GM12878 (cell line): ENCODE data around the gene KLHL25. TPM values are rescaled to one million over a fixed set of nuclear protein-coding genes. Genes with fewer than 3 reads are reported as not detected.

Experiments used
- ATAC-seq: fragments of 200-7000 bp; cut with Tn5 transposase; 3 replicates; pipeline ENCODE4 v1.9.1; 2020; ENCODE audit warnings: mild to moderate bottlenecking, moderate library complexity
- BruUV-seq: library from RNA; stranded (reverse); fragments of 400-500 nt; replicated peaks from 2 replicates; lab custom pipeline; 2021; lab: Mats Ljungman, UMichigan
- CTCF ChIA-PET: fragments of 300-600 bp; sonication (Branson Sonifier 250); formaldehyde crosslinking; extraction: SDS; loops from one replicate; lab custom pipeline; 2021; ENCODE audit warnings: inconsistent platforms; lab: Yijun Ruan, JAX
- POLR2A ChIA-PET: fragments of 350-600 bp; formaldehyde crosslinking; extraction: SDS; loops from one replicate; lab custom pipeline; 2021; ENCODE audit warnings: inconsistent platforms; lab: Charles Lee
- RAD21 ChIA-PET: fragments of 300-600 bp; sonication (Branson Sonifier 250); formaldehyde crosslinking; loops from one replicate; lab custom pipeline; 2023; ENCODE audit warnings: antibody characterized with exemption; ENCODE audit not compliant: unreplicated experiment; lab: Charles Lee
- SMC1A ChIA-PET: fragments of 300-600 bp; sonication (Branson Sonifier 250); formaldehyde crosslinking; loops from one replicate; lab custom pipeline; 2023; ENCODE audit not compliant: unreplicated experiment, uncharacterized antibody; lab: Charles Lee
- DNase-seq: peaks from one replicate; pipeline ENCODE4 v3.0.0-alpha.2; 2011; ENCODE audit warnings: low read depth, low spot score
- FAIRE-seq: peaks from 3 replicates; lab custom pipeline; 2011; peaks lifted over from hg19 to GRCh38; lab: Jason Lieb, UNC
- H2AFZ ChIP-seq: 2 replicates; pipeline ENCODE4 v1.6.0; 2011; ENCODE audit warnings: low read depth, low read length, control low read depth; ENCODE audit not compliant: control insufficient read depth
- H3K27ac ChIP-seq: 2 replicates; pipeline ENCODE4 v1.5.1; 2011; ENCODE audit warnings: control low read depth; ENCODE audit not compliant: control insufficient read depth, insufficient read depth
- H3K27me3 ChIP-seq, 2 experiments: replicated peaks in 1 of 2; 2 replicates each; pipeline versions ENCODE4 v1.6.0 to v1.6.1; 2011; ENCODE audit warnings: low read length in 1 of 2; ENCODE audit not compliant: control insufficient read depth in 2 of 2, insufficient read depth in 2 of 2
- H3K36me3 ChIP-seq, 2 experiments: 2 replicates each; pipeline ENCODE4 v1.5.1; 2011; ENCODE audit warnings: low read length in 1 of 2; ENCODE audit not compliant: control insufficient read depth in 2 of 2, insufficient read depth in 2 of 2
- H3K4me1 ChIP-seq: 2 replicates; pipeline ENCODE4 v1.6.1; 2011; ENCODE audit warnings: mild to moderate bottlenecking, low read length, moderate library complexity, mixed read lengths; ENCODE audit not compliant: control insufficient read depth, insufficient read depth
- H3K4me2 ChIP-seq: 2 replicates; pipeline ENCODE4 v1.6.0; 2011; ENCODE audit warnings: control low read depth; ENCODE audit not compliant: control insufficient read depth, insufficient read depth
- H3K4me3 ChIP-seq: fragments of 200-600 bp; sonication (generic); 2 replicates; pipeline ENCODE4 v1.5.1; 2016
- H3K79me2 ChIP-seq: 2 replicates; pipeline ENCODE4 v1.6.0; 2011; ENCODE audit warnings: low read length; ENCODE audit not compliant: control insufficient read depth, insufficient read depth
- H3K9ac ChIP-seq: 2 replicates; pipeline ENCODE4 v1.8.0; 2011; ENCODE audit warnings: low read length, control low read depth, mixed read lengths; ENCODE audit not compliant: control insufficient read depth, insufficient read depth
- H3K9me3 ChIP-seq: replicated peaks from 3 replicates; pipeline ENCODE4 v1.5.1; 2011; ENCODE audit warnings: mild to moderate bottlenecking, low read length; ENCODE audit not compliant: control insufficient read depth, insufficient read depth
- H4K20me1 ChIP-seq: 2 replicates; pipeline ENCODE4 v1.6.0; 2011; ENCODE audit not compliant: control insufficient read depth, insufficient read depth
- CEBPZ ChIP-seq: fragments of 150-350 bp; IDR thresholded peaks from 2 replicates; pipeline ENCODE4 v1.6.1; 2016; ENCODE audit warnings: low read depth, low read length
- EP300 ChIP-seq, 2 experiments: fragments of 150-350 bp in 1 of 2; IDR thresholded peaks; 2 replicates each; pipeline ENCODE4 v1.6.1; 2011 to 2012; ENCODE audit warnings: low read depth in 2 of 2, low read length in 2 of 2, borderline replicate concordance in 1 of 2, improper control_type of control experiment in 1 of 2, inconsistent platforms in 1 of 2; ENCODE audit not compliant: control insufficient read depth in 1 of 2
- FOXK2 ChIP-seq: fragments of 450-650 bp; IDR thresholded peaks from 2 replicates; pipeline ENCODE4 v1.6.1; 2017; ENCODE audit warnings: mild to moderate bottlenecking, moderate library complexity
- KAT2A ChIP-seq: conservative IDR thresholded peaks from 2 replicates; pipeline ENCODE4 v1.6.1; 2011; ENCODE audit warnings: low read depth, low read length; ENCODE audit not compliant: control insufficient read depth
- MYB ChIP-seq: fragments of 150-350 bp; IDR thresholded peaks from 2 replicates; pipeline ENCODE4 v1.6.1; 2014; ENCODE audit warnings: mild to moderate bottlenecking, low read depth, low read length, borderline replicate concordance
- NFYA ChIP-seq: IDR thresholded peaks from 2 replicates; pipeline ENCODE4 v1.6.1; 2011; ENCODE audit warnings: low read depth, mild to moderate bottlenecking, low read length, improper control_type of control experiment, borderline replicate concordance
- NR2C2 ChIP-seq: IDR thresholded peaks from 2 replicates; pipeline ENCODE4 v1.6.1; 2011; ENCODE audit warnings: borderline replicate concordance, low read depth; ENCODE audit not compliant: control insufficient read depth, insufficient read length
- PBX3 ChIP-seq: IDR thresholded peaks from 2 replicates; pipeline ENCODE4 v1.6.1; 2011; ENCODE audit warnings: mild to moderate bottlenecking, low read depth, low read length, moderate library complexity; ENCODE audit not compliant: insufficient replicate concordance
- PML ChIP-seq: IDR thresholded peaks from 2 replicates; pipeline ENCODE4 v1.6.1; 2012; ENCODE audit warnings: low read length, inconsistent platforms
- SREBF2 ChIP-seq: IDR thresholded peaks from 2 replicates; pipeline ENCODE4 v1.6.1; 2012; ENCODE audit warnings: mild to moderate bottlenecking, low read length
- STAT1 ChIP-seq: fragments of 450-650 bp; conservative IDR thresholded peaks from 2 replicates; pipeline ENCODE4 v1.6.1; 2014; ENCODE audit warnings: antibody characterized with exemption, mild to moderate bottlenecking
- WGBS: methylation state at CpG from one replicate; pipeline ENCODE4 v1.1.6; 2016; ENCODE audit warnings: low lambda C conversion rate; ENCODE audit not compliant: insufficient replicate concordance, insufficient coverage; ENCODE audit errors: missing lambda C conversion rate; 5-methylcytosine and 5-hydroxymethylcytosine counted together
- in situ Hi-C: fragments of 300-500 bp; cut with MboI; formaldehyde crosslinking; loops from 9 replicates; pipeline ENCODE4 v1.14.3; 2018; ENCODE audit warnings: mixed read lengths
- intact Hi-C: fragments of 100-400 bp; cut with micrococcal nuclease; formaldehyde crosslinking; loops from one replicate; pipeline ENCODE4 v1.14.2; 2022; ENCODE audit not compliant: unreplicated experiment
- polyA plus RNA-seq, 11 experiments: library from polyadenylated mRNA; depleted of rRNA in 4 of 11; unstranded in 6 of 11; stranded (reverse) in 5 of 11; fragments of >200 nt; fragmentation: Nextera tagmentation in 4 of 11; fragmentation: Illumina TruSeq in 1 of 11; extraction: Ambion mirVana in 4 of 11; extraction: Trizol in 1 of 11; gene quantifications; 1 replicate in 1 of 11; 2 replicates in 10 of 11; pipeline versions ENCODE4 v1.2.1 to v1.2.3, GENCODE V29; 2011 to 2016; ENCODE audit warnings: inconsistent platforms in 2 of 11, missing spikeins in 2 of 11, low read depth in 1 of 11
- total RNA-seq, 4 experiments: library from RNA; depleted of rRNA in 3 of 4; stranded (reverse); fragments of >200 nt in 3 of 4; fragmentation: Illumina TruSeq in 1 of 4; extraction: Trizol in 1 of 4; gene quantifications; 2 replicates each; pipeline versions ENCODE4 v1.2.1 to v1.2.3, GENCODE V29; 2013 to 2021
- TF ChIP-seq, protein P1 (sequence below): IDR thresholded peaks from 2 replicates; pipeline ENCODE4 v1.6.1; 2012; ENCODE audit warnings: low read depth, low read length, improper control_type of control experiment

Gene KLHL25
- total and polyA plus RNA-seq, 10 of the 15 experiments (the other 5 are each of a cell fraction or from before 2014, with no cell fraction given), result 0.04 to 3.0 (median 2.1) TPM; not detected in 1

DNA sequence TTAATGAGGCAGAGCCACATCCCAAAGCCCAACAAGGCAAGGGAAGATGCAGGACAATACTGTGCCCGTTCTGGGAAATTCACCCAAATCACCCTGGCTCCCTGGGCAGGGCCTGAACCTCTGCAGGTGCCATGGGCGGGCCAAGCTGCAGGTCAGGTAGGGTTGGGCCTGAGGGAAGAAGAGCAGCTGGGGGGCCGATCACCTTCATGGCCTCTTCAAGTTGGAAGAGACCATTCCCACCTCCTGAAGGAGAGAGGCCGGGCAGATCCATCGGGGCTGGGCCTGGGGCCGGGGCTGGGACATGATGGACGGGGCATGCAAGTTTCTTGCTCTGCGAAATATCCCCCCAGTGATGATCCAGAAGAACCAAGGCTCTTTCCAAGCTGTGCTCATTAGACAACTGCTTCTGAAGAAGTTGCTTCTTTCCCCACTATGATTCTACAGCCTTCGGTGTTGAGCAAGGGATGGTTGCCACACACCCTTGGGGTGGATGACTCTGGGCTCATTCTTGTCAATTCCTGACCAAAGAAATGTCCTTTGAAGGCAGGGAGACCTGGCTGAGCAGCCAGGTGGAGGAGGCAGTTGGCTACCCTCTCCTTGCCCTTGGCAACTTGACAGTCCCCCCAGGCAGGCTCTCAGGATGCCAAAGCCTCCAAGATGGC lies 38.2 kb downstream of the KLHL25 start:
- POLR2A ChIA-PET, result no interaction called here
- Histone ChIP-seq H3K9ac (no peak overlapping the region), H3K4me3 (no peak overlapping the region), H3K4me1 (no peaks in the 10 kb centered on the region), H3K36me3 (no peaks in the 10 kb centered on the region; a peak in 1 of 4 replicates), H3K9me3 (no peaks in the 10 kb centered on the region), H3K27me3 (no peaks in the 10 kb centered on the region), H2AFZ (no peak overlapping the region), H3K79me2 (no peaks in the 10 kb centered on the region), H3K4me2 (no peak overlapping the region), H4K20me1 (no peaks in the 10 kb centered on the region), H3K27ac (no peak overlapping the region)
- WGBS, result 80% methylated on average over 9 of the region's 9 CpGs
- SMC1A ChIA-PET, result no interaction called here
- RAD21 ChIA-PET, result interaction anchor here (0.8 kb wide), 1 partner anchor 202 kb away, joined by 3 read pairs; no protein-coding TSS in a partner anchor
- CTCF ChIA-PET, result no interaction called here
- TF ChIP-seq CEBPZ (no peak), PML (no peak), NFYA (no peak), SREBF2 (no peak), EP300 (IDR thresholded peaks at IDR 0.05; ENCODE audit: borderline replicate concordance in 1 of 2, control insufficient read depth in 1 of 2, low read depth in 2 of 2, low read length in 2 of 2) (no peak), MYB (no peak), FOXK2 (no peak), NR2C2 (no peak), PBX3 (no peak), STAT1 (no peak), KAT2A (no peak)
- TF ChIP-seq, protein P1, sequence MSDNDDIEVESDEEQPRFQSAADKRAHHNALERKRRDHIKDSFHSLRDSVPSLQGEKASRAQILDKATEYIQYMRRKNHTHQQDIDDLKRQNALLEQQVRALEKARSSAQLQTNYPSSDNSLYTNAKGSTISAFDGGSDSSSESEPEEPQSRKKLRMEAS, result no peak
- ATAC-seq, result no peak
- intact Hi-C loops (no loop called here), in situ Hi-C loops (no loop called here)
- no peak for FAIRE-seq
- no peak for DNase-seq
- no TSS peak for BruUV-seq
